Loucy (cell line): ENCODE data around the gene NOTCH1.

Experiments
- H2AFZ ChIP-seq: fragments of 200-600 bp; sonication (generic); 2 replicates; pipeline ENCODE4 v1.6.0; 2016; ENCODE audit warnings: antibody characterized with exemption, mild to moderate bottlenecking, low read length, moderate library complexity
- H3F3A ChIP-seq: fragments of 200-600 bp; 2 replicates; pipeline ENCODE4 v1.6.0; 2016; ENCODE audit warnings: antibody characterized with exemption, low read depth, mild to moderate bottlenecking
- H3K27me3 ChIP-seq: fragments of 200-600 bp; sonication (generic); 2 replicates; pipeline ENCODE4 v1.6.1; 2014; ENCODE audit warnings: low read length, mild to moderate bottlenecking; ENCODE audit not compliant: insufficient read depth, poor library complexity, severe bottlenecking
- H3K36me3 ChIP-seq: fragments of 200-600 bp; sonication (generic); 2 replicates; pipeline ENCODE4 v1.6.1; 2016; ENCODE audit warnings: low read length; ENCODE audit not compliant: insufficient read depth
- H3K4me1 ChIP-seq: fragments of 200-600 bp; sonication (generic); 2 replicates; pipeline ENCODE4 v1.5.1; 2014; ENCODE audit warnings: low read length, mild to moderate bottlenecking; ENCODE audit not compliant: insufficient read depth, poor library complexity, severe bottlenecking
- H3K4me2 ChIP-seq: fragments of 200-600 bp; sonication (generic); 2 replicates; pipeline ENCODE4 v1.6.0; 2014; ENCODE audit warnings: antibody characterized with exemption, low read length, low read depth, mild to moderate bottlenecking; ENCODE audit not compliant: poor library complexity, severe bottlenecking
- H3K4me3 ChIP-seq: fragments of 200-600 bp; sonication (generic); 2 replicates; pipeline ENCODE4 v1.5.1; 2014; ENCODE audit warnings: low read length, mild to moderate bottlenecking, mixed read lengths; ENCODE audit not compliant: poor library complexity, severe bottlenecking
- H3K79me2 ChIP-seq: fragments of 200-600 bp; sonication (generic); 2 replicates; pipeline ENCODE4 v1.6.1; 2014; ENCODE audit warnings: low read length; ENCODE audit not compliant: insufficient read depth
- H3K9ac ChIP-seq: fragments of 200-600 bp; sonication (generic); 2 replicates; pipeline ENCODE4 v1.6.0; 2014; ENCODE audit warnings: mild to moderate bottlenecking, low read depth, low read length, moderate library complexity; ENCODE audit not compliant: poor library complexity, severe bottlenecking
- H3K9me2 ChIP-seq: fragments of 200-600 bp; sonication (generic); replicated peaks from 2 replicates; pipeline ENCODE4 v1.6.1; 2016; ENCODE audit warnings: low read depth, low read length, mixed read lengths
- H3K9me3 ChIP-seq: fragments of 200-600 bp; sonication (generic); 2 replicates; pipeline ENCODE4 v1.6.1; 2014; ENCODE audit warnings: mild to moderate bottlenecking, antibody characterized with exemption, low read length, low read depth; ENCODE audit not compliant: insufficient read depth
- H4K20me1 ChIP-seq: fragments of 200-600 bp; sonication (generic); 2 replicates; pipeline ENCODE4 v1.6.0; 2014; ENCODE audit warnings: antibody characterized with exemption, low read length, mild to moderate bottlenecking; ENCODE audit not compliant: insufficient read depth, poor library complexity, severe bottlenecking
- EZH2phosphoT487 ChIP-seq: fragments of 200-600 bp; IDR thresholded peaks from 2 replicates; pipeline ENCODE4 v1.6.1; 2018; ENCODE audit warnings: antibody characterized with exemption, mild to moderate bottlenecking, moderate library complexity, borderline replicate concordance
- TF ChIP-seq, protein P1 (sequence below): fragments of 200-600 bp; sonication (generic); conservative IDR thresholded peaks from 2 replicates; pipeline ENCODE4 v1.5.1; 2014; ENCODE audit warnings: mild to moderate bottlenecking, antibody characterized with exemption, low read length

NOTCH1 gene

DNA sequence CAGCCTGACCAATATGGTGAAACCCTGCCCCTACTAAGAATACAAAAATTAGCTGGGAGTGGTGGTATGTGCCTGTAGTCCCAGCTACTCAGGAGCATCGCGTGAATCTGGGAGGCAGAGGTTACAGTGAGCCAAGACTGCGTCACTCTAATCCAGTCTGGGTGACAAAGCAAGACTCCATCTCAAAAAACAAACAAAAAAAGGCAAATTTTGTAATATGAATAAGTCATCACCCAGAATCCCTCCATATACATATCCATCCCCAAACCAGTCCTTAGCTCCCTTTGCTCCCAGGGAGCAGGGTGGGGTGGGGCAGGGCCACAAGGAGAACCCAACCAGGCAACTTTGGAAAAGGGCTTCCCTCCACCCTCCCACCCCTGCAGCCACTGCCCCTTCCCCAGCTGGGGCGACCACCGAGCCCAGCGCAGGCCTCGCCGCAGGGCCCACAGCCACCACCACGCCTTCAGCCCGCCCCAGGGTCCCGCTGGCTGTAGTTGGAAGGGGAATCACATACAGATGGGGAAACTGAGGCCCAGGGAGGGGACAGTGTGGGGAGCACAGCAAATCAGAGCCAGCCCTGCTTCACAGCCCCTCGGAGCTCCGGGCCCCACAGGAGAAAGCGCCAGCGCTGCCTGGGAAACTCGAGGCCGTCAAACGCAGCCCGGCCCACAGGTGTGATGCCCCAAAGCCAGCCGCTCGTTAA, 7.8 kb downstream of the NOTCH1 start:
- no peaks in the 10 kb centered on the region for H3F3A ChIP-seq
- no peak for TF ChIP-seq EZH2phosphoT487
- no peaks in the 10 kb centered on the region for H3K9me2 ChIP-seq
- no peaks in the 10 kb centered on the region for H3K9me3 ChIP-seq
- peaks cover 10% of the 10 kb centered on the region for H3K4me1 ChIP-seq
- no peaks in the 10 kb centered on the region for H3K27me3 ChIP-seq
- H3K9ac ChIP-seq: peak overlapping the region; percentile 13
- peaks cover 5% of the 10 kb centered on the region; the same call in 1 of the 2 replicates for H3K36me3 ChIP-seq
- peaks cover 9% of the 10 kb centered on the region; the same call in 1 of the 2 replicates for H3K79me2 ChIP-seq
- no peak overlapping the region for H3K4me3 ChIP-seq
- peak overlapping the region; percentile 56 for H3K4me2 ChIP-seq
- no peaks in the 10 kb centered on the region for H4K20me1 ChIP-seq
- no peak overlapping the region for H2AFZ ChIP-seq

DNA sequence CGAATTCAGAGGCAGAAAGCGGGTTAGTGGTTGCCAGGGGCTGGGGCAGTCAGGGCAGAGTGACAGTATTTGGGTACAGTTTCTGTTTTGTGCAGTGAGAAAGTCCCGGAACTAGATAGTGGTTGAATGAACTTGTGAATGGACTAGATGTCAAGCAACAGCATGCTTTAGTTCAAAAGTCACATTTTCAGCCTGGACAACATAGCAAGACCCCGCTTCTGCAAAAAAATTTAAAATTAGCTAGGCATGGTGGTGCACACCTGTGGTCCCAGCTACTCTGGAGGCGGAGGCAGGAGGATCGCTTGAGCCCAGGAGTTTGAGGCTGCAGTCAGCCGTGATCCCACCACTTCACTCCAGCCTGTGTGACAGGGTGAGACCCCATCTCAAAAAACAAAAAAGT, 8.4 kb downstream of the NOTCH1 start:
- H3K4me3 ChIP-seq: no peak overlapping the region
- H3K9me3 ChIP-seq: no peaks in the 10 kb centered on the region
- H3K9me2 ChIP-seq: no peaks in the 10 kb centered on the region
- peaks cover 5% of the 10 kb centered on the region; the same call in 1 of the 2 replicates for H3K36me3 ChIP-seq
- no peak overlapping the region for H3K9ac ChIP-seq
- no peaks in the 10 kb centered on the region for H4K20me1 ChIP-seq
- no peak overlapping the region for H3K4me2 ChIP-seq
- TF ChIP-seq EZH2phosphoT487: no peak
- TF ChIP-seq, protein P1, sequence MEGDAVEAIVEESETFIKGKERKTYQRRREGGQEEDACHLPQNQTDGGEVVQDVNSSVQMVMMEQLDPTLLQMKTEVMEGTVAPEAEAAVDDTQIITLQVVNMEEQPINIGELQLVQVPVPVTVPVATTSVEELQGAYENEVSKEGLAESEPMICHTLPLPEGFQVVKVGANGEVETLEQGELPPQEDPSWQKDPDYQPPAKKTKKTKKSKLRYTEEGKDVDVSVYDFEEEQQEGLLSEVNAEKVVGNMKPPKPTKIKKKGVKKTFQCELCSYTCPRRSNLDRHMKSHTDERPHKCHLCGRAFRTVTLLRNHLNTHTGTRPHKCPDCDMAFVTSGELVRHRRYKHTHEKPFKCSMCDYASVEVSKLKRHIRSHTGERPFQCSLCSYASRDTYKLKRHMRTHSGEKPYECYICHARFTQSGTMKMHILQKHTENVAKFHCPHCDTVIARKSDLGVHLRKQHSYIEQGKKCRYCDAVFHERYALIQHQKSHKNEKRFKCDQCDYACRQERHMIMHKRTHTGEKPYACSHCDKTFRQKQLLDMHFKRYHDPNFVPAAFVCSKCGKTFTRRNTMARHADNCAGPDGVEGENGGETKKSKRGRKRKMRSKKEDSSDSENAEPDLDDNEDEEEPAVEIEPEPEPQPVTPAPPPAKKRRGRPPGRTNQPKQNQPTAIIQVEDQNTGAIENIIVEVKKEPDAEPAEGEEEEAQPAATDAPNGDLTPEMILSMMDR: no peak
- peaks cover 10% of the 10 kb centered on the region for H3K4me1 ChIP-seq
- no peak overlapping the region for H2AFZ ChIP-seq
- no peaks in the 10 kb centered on the region for H3F3A ChIP-seq
- peaks cover 9% of the 10 kb centered on the region; the same call in 1 of the 2 replicates for H3K79me2 ChIP-seq
- no peaks in the 10 kb centered on the region for H3K27me3 ChIP-seq

DNA sequence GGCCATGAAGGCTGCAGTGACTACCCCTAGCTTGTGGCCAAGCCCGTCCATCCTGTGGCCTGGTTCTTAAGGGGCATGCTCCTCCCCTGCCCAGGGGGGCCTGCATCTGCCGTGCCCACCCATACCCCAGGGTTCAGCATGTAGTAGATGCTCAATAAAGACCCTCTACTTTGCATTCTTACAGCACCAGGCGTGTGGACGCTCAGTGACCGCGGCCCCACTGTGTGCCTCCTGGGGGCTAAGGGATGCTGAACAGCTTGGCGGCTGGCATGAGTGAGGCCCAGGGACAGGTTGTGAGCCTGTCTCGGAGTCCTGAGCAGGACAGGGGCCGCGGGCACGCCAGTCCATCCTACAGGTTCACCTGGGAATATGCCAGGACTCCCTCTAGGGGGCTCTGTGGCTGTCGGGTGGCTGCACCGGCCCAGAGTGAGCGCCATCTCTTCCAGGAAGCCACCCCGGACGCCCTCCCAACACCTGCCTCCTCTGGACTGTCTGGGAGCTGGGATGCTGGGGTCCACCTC, 9.1 kb downstream of the NOTCH1 start:
- no peak for TF ChIP-seq EZH2phosphoT487
- TF ChIP-seq, protein P1: peak; percentile 35
- H3K4me2 ChIP-seq: no peak overlapping the region
- H3K27me3 ChIP-seq: no peaks in the 10 kb centered on the region
- H2AFZ ChIP-seq: no peak overlapping the region
- peaks cover 5% of the 10 kb centered on the region; the same call in 1 of the 2 replicates for H3K36me3 ChIP-seq
- H3K4me3 ChIP-seq: no peak overlapping the region
- no peaks in the 10 kb centered on the region for H4K20me1 ChIP-seq
- H3K4me1 ChIP-seq: peaks cover 10% of the 10 kb centered on the region
- H3K9me3 ChIP-seq: no peaks in the 10 kb centered on the region
- peaks cover 9% of the 10 kb centered on the region; the same call in 1 of the 2 replicates for H3K79me2 ChIP-seq
- no peaks in the 10 kb centered on the region for H3F3A ChIP-seq
- no peaks in the 10 kb centered on the region for H3K9me2 ChIP-seq
- H3K9ac ChIP-seq: no peak overlapping the region
